Mucosa of descending colon (tissue), 3 donors: Measurements from ENCODE around the gene SH2D7. TPM values are rescaled to one million over a fixed set of nuclear protein-coding genes. Genes with fewer than 3 reads are reported as not detected.

Experiments used
- ATAC-seq: fragments of 200-7000 bp; cut with Tn5 transposase; one replicate; pipeline ENCODE4 v1.9.1; 2020; ENCODE audit warnings: mild to moderate bottlenecking, moderate library complexity
- DNase-seq, 3 donors: peaks; one replicate each; pipeline ENCODE4 v3.0.0-alpha.2; 2020
- H3K36me3 ChIP-seq: fragments of 200-600 bp; one replicate; pipeline ENCODE4 v1.8.0; 2021; ENCODE audit warnings: low read depth, mild to moderate bottlenecking
- H3K4me1 ChIP-seq: fragments of 200-600 bp; one replicate; pipeline ENCODE4 v1.8.0; 2021; ENCODE audit warnings: low read depth, mild to moderate bottlenecking
- H3K4me3 ChIP-seq: fragments of 200-600 bp; one replicate; pipeline ENCODE4 v1.8.0; 2021; ENCODE audit warnings: mild to moderate bottlenecking
- H3K9me3 ChIP-seq: fragments of 200-600 bp; one replicate; pipeline ENCODE4 v1.8.0; 2021; ENCODE audit warnings: mild to moderate bottlenecking
- CTCF ChIP-seq: fragments of 200-600 bp; IDR thresholded peaks from one replicate; pipeline ENCODE4 v1.8.0; 2022; ENCODE audit warnings: antibody characterized with exemption, mild to moderate bottlenecking
- intact Hi-C, 2 donors: fragments of 100-400 bp; cut with DNase I in 1 of 2; cut with micrococcal nuclease in 1 of 2; formaldehyde crosslinking; loops; one replicate each; pipeline versions ENCODE4 v1.11.0 to v1.11.1; 2022; cut with DNase I, micrococcal nuclease
- total RNA-seq, 3 donors: library from RNA; stranded (reverse); fragmentation: NEBNext Ultra II Directional in 2 of 3; extraction: Animal tissue kit (Norgen Biotek cat#: 25700) in 2 of 3; gene quantifications; one replicate each; pipeline versions ENCODE4 v1.2.1 to v1.2.4, GENCODE V29; 2021 to 2023
- donor health status: DM: no; HTN: no; CAD: no; lungs with moderate emphysema.
- donor health status: DM: no; HTN: no; CAD: no.
- donor health status: DM: no; HTN: yes; CAD: no.

SH2D7 gene
- total RNA-seq, 3 donors from 2014 or later = 1.9 to 2.8 (median 2.2) TPM

GRCh38 chr15:78082743-78083110 lies 9.6 kb upstream of the SH2D7 start:
- no peak for ATAC-seq
- no peak overlapping the region for H3K4me3 ChIP-seq
- peaks cover 30% of the 10 kb centered on the region for H3K4me1 ChIP-seq
- no peak for TF ChIP-seq CTCF
- intact Hi-C loops = no loop called here
- DNase-seq = no peak
- H3K9me3 ChIP-seq = no peaks in the 10 kb centered on the region
- H3K36me3 ChIP-seq = no peaks in the 10 kb centered on the region

- TF ChIP-seq CTCF = no peak
- no peaks in the 10 kb centered on the region for H3K9me3 ChIP-seq
- no peaks in the 10 kb centered on the region for H3K36me3 ChIP-seq
- DNase-seq = peak in 1 of 3 donors; percentile 19
- no peak for ATAC-seq
- no peak overlapping the region for H3K4me3 ChIP-seq
- peaks cover 33% of the 10 kb centered on the region for H3K4me1 ChIP-seq
- intact Hi-C loops = no loop called here
Observed at GRCh38 chr15:78083186-78083585, 9.2 kb upstream of the SH2D7 start.

- Histone ChIP-seq H3K9me3 (no peaks in the 10 kb centered on the region), H3K4me1 (peaks cover 40% of the 10 kb centered on the region), H3K4me3 (no peak overlapping the region), H3K36me3 (no peaks in the 10 kb centered on the region)
- peak in 2 of 3 donors; percentile 24 to 60 for DNase-seq
- ATAC-seq = peak; percentile 67
- intact Hi-C loops = no loop called here
- no peak for TF ChIP-seq CTCF
Observed at GRCh38 chr15:78083687-78084448, 8.5 kb upstream of the SH2D7 start.

GRCh38 chr15:78084449-78084750 lies 8.0 kb upstream of the SH2D7 start:
- peak; percentile 65 for ATAC-seq
- peak in 2 of 3 donors; percentile 69 to 84 for DNase-seq
- H3K4me1 ChIP-seq = peaks cover 45% of the 10 kb centered on the region
- no peak overlapping the region for H3K4me3 ChIP-seq
- no peaks in the 10 kb centered on the region for H3K9me3 ChIP-seq
- TF ChIP-seq CTCF = no peak
- intact Hi-C loops = no loop called here
- H3K36me3 ChIP-seq = no peaks in the 10 kb centered on the region

GRCh38 chr15:78085928-78086327 lies 6.4 kb upstream of the SH2D7 start:
- H3K4me1 ChIP-seq = peaks cover 43% of the 10 kb centered on the region
- H3K9me3 ChIP-seq = no peaks in the 10 kb centered on the region
- TF ChIP-seq CTCF = no peak
- H3K4me3 ChIP-seq = no peak overlapping the region
- DNase-seq (no peak), ATAC-seq (no peak)
- intact Hi-C loops = no loop called here
- no peaks in the 10 kb centered on the region for H3K36me3 ChIP-seq
